Stimulated activated CD8-positive, alpha-beta memory T cell treated with anti-CD3 and anti-CD28 coated beads, Interleukin-15, amount 100 ng/mL, for 1 hour (primary cell): ENCODE data around the gene TRERF1.

Source experiments
- DNase-seq: peaks from one replicate; pipeline ENCODE4 v3.0.0-alpha.2; 2020; ENCODE audit warnings: low read depth

Gene TRERF1

DNA sequence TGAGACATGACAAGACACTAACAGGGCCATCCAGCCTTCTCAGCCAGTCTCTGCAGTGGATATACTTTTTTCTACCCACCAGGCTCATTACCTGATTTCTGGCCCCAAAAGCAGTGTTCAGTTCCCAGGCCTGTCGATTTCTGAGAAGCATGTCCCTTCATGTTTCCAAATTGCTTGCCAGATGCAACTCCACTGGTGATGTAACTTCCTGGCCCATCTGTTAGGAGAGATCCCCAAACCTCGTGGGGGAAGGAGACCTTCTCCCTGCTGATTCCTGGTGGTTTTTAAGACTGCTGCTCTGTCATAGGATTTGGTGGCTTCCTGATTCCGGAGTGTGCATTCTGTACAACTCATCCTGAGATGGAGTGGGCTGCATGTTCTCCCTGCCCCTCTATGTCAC lies 202.4 kb downstream of the TRERF1 start:
- no peak for DNase-seq

DNA sequence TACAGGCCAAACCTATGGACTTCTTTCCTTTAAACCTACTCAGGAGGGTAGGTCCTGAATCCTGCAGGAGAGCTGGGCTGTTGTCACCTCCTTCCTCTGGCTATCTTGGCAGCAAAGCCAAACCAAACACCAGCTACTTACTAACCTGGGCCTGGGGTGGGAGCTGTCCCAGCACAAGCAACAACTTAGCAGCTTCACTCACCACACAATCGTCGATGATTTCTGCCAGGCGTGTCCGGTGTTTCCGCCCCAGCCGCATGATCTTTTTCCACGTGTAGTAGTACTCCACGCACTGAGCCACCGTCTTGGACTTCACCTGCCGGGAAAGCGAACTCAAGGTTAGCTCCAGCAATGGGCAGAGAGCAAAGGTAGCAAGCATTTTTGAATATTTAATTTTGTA lies 208.7 kb downstream of the TRERF1 start:
- DNase-seq, result no peak

DNA sequence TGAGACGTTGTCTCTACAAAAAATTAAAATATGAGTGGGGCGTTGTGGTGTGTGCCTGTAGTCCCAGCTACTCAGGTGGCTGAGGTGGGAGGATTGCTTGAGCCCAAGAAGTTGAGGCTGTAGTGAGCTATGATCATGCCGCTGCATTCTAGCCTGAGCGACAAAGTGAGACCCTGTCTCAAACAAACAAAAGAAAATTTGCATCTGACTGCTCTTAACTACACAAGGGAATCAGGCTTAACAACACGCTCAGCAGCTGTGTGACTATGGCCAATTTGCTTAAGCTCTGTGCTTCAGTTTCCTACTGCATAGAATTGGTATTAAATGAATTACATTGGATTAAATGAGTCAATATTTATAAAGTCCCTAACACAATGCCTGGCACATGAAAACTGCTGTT lies 209.8 kb downstream of the TRERF1 start:
- no peak for DNase-seq

DNA sequence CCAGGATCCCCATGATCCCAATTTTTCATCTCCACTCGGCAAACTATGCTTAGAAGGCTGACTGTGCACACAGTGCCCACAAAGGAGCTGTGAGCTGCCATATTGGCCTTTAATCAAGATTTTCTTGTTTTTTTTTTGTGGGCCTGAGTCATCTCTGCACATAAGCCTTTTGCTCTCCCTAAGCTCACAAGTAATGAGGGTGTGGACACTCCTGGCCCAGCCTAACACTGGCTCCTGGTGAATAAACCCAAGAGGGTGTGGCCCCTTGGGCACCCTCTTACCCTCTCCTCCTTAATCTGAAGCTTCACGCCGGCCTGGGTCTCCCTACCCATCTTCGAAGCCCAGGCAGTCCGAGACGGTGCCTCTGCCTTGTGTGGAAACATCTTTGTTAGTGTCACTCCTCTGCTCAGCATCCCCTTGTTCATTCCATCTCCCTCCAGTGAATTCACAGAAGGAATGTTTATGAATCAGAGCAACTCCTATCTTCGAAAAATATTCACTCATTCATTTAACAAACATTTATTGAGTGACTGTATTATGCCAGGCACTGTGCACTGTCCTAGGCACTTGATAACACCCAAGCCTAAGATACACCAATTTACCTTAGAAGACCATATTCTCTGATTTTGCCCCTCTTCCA lies 211.9 kb downstream of the TRERF1 start:
- DNase-seq, result no peak

DNA sequence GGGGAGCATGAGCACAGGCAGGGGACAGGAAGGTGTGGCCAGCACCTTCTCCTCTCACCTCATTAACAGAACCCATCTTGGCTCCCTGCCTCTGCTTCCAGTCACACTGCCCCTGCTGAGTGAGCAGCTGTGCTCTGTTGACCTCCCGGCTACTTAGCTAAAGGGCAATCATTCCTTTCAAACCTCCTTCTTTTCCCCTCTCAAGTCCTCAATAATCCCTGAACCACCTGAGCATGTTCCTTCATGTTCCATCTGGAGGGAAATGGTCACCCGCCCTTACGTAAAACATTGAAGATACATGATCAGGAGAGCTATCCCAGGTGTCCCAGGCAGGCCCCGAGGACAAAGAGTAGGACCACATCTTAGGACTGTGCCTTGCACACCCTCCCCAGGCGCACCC lies 212.4 kb downstream of the TRERF1 start:
- no peak for DNase-seq

DNA sequence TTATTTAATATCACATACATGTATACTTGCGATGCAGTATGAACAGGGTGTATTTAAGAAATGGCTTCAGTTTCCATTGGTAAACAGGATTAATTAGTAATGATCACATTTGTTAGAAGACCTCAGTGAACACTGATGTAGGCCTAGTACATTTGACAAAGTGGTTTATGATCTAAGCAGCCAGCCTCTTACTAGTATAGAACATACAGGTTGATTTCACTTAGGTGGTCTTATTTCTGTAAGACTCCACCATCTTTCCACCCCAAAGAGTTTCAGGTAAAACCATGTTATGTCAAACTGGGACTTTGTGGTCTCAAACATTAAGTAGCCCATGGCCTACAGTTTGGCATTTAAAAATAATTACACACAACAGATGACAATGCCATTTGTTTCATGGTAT lies 213.9 kb downstream of the TRERF1 start:
- DNase-seq, result no peak

DNA sequence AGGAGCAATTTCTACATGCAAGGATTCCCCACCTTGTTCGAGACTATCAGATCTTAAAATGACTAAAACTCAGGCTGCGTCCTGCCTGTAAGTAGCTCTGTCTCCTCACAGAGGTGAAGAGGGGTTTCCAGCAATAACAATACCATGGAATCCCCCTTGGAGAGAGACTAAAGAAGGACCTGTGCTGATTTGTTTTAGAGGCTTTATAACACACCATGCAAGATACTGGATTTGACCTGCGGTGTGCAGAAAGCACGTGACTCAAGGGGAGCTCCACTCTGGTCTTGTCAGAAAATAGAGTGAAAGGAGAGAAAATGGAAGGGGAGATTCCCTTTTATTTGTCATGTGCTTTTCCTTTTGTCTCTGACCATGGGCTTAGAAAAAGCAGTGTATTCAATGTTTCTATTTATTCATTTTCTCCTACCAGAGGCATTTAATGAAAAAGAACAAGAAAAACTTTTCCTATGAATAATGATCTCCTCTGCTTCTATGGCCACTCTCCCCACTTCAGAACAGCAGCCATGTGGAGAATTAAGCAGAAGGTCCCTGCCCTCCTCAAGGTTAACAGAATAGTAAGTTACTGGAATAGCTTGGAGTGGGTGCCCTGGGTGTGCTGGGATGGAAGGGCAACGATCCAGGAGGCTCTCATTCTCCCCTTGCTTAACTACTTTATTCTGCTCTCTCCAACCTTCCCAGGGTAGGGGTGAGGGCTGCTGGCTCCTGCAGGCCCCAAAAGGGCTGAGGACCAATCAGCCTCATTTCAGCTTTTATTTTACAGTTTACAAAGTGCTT lies 214.8 kb downstream of the TRERF1 start:
- DNase-seq, result no peak

DNA sequence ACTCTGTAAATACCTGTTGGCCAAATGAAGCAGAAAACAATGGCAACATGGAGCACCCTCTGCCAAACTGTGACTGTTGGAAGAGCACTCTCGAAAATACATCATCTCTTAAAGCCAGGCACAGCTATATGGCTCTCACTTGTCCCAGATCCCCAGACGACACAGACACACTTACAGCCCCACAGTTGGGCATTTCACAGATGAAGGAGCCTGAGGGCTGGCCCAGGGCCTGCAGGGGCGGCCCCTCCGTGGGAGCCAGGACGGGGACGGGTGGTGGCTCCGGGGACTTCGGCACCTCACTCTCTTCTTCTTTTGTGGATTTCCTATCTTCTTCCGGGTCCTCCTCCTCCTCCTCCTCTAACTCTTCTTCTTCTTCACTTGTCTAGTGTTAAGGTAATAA lies 215.7 kb downstream of the TRERF1 start:
- no peak for DNase-seq

DNA sequence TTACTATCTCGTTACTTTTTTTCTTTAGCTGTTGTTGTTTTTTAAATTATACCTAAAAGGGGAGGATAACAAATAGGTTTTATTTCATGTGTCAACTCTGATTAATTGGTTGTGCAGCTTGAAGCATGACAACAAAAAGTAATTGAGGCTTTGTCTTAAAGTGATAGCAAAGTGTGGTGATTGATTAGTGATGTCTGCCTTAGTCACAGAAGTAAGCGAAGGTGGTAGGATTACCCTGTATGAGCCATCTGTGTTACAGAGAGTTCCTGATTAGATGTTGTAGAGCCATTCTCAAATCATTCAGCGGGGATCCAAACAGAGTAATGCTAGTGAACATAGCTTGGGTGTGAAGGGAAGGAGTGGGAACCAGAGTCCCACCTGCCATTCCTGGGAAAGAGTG lies 219.7 kb downstream of the TRERF1 start:
- DNase-seq, result no peak

DNA sequence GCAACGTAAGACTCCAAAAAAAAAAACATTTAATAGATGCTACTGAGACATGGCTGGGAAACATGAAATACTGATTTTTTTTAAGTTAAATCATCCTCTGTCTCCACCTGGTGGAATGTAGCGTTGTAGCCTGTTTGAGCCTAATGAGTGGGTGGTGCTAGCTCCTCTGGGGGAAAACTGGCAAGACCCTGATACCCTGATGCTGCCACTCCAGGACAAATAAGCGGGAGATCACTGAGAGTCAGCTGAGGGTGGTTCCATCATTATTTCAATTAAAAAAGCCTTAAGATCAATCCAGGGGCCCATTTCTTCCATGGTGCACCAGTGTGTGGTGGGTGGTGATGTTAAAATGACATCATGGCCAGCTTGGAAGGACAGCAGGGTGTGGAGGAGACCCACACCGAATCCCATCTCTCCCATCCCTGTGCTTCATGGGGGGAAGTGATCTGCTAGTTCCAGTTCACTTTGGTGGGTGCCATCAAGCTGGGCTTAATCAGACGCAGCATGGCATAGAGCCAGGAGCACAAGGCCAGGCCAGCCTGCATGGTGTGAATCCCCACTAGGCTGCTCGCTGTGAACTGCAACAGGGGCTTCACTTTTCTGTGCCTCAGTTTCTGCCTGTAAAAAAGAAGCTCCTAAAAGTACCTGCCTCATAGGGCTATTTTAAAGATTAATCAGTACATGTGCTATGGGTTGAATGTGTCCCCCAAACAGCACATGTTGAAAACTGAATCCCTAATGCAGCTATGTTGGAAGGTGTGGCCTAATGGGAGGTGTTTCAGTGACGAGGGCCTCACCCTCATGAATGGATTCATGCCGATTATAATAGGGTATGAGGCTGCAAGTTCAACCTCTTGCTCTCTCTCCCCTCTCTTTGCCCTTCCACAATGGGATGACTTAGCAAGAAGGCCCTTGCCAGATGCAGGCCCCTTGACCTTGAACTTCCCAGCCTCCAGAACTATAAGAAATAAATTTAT lies 221.1 kb downstream of the TRERF1 start:
- DNase-seq, result no peak

DNA sequence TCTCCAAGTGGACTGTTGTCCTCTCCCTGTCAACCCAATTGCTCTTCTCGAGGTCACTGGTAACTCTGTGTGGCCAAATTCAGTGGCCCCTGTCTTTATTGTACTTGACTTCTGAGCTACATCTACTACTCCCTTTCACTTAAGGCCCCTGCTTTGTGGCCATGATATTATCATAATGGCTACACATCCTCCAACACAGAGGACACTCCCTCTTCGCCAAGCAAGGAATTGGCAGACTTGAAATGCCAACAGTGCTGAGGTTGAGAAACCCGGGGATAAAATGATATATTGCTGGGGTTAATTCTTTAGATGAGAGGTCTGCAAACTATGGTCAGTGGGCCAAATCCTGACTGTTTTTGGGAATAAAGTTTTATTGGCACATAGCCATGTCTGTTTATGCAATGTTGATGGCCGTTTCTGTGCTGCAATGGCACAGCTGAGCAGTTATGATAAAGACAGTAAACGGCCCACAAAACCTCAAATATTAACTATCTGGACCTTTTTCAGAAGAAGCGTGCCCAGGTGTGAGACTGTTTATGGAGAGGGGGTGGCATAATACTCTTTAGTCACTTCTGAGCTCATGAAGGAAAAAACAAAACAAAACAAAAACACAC lies 222.1 kb downstream of the TRERF1 start:
- DNase-seq, result no peak

DNA sequence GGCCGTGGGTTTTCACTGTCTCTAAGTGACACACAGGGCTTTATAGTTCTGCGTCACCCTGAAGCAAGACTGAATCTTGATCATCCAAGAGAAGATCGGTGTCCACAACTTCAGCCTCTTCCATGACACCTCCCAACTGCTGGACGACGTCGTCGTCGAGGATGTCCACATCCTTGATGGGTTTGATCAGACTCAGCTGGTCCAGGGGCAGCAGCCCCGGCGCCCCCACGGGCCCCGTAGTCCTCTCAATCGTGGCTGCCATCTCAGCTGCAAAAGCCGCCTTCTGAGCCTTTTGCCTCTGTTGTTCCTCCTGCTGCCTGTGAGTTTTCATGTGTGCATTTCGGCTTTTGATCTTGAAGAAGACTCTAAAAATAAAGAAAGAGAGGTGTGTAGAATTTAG lies 223.4 kb downstream of the TRERF1 start:
- no peak for DNase-seq

DNA sequence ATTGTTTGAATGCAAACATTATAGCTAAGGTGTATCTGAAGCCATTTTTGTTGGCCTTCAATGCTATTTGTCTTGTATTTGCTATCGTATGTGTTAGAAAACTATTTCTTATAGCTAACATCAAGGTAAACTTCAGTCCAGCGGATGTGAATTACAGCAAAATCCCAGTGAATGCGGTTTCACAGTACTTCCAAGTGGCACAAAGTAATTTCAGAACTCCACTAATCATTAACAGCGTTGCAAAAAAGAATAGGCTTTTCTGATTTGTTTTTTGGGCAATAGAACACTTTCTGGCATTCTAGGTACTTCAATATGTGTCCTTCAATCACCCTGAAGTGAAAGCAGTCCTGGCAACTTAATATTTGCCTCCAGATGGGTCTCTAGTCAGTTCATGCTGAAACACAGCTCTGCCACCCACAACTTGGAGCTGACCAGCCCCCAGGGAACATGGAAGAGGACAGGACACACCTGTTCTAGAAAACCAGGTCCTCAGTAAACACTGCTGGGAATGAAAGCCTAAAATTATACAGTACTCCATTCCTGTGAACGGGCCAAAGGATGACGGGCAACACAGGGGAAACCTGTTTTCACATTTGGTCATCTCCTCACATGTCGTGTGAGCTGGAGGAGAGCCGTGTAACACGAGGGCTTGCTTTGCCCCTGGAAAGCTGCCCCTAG lies 224.4 kb downstream of the TRERF1 start:
- no peak for DNase-seq

DNA sequence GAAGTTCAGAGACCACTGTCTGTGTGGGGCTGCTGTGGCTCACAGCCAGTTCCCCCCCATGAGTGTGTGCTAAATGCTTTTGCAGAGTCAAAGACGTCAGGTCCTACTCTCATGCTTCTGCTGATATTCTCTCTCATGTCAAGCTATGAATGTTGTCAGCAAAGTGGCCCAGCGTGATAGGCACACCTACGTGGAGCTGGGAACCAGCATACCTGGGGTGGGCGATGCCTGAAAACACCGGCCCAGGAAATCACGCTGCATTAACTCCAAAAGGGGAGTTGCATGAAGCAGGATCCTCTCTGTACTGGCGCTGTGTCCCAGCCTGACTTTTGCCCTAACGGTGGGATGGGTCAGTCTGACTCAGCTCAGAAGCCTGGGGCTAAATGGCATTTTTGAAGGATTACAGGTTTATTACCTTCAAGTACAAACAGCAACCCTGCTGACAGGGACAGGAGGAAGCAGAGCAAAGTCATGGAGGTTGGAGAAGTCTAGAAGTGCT lies 225.0 kb downstream of the TRERF1 start:
- DNase-seq, result no peak

DNA sequence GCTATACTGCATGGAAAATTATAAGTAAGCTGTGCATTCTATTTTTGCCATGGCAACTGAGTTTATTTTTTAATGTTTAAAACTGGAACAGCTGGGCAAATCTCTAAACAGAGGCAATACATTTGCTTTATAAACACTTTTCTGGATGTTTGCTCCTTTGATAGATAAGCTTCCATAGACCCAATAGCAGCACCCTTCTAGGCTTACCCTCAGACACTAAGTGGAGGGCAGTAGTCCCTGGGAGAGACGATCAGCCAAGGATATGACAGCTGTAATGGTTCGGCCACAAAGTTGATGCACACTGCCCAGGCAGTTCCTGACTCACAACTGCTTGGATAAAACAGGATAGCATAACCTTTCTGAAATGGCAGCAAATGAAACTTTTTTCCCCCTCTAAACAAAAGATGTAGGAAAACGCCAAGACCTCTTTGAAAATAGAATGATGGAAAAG lies 225.5 kb downstream of the TRERF1 start:
- DNase-seq, result no peak

DNA sequence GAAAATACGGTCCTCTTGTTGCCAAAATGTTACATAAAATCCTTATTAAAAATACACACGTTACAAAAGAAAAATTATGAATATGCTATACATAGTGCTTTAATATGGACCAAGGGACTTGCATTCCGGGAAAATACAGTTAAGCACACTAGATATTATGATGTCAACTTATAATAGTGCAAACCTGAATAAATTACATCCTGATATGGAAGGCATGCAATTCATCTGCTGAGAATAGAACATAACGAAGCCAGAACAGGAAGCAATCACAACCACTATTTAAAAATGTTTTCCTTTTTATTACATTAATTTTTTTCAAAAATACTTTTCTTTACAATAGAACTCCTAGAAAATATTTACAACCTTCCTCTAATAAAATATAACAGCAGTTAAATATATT lies 226.3 kb downstream of the TRERF1 start:
- no peak for DNase-seq

DNA sequence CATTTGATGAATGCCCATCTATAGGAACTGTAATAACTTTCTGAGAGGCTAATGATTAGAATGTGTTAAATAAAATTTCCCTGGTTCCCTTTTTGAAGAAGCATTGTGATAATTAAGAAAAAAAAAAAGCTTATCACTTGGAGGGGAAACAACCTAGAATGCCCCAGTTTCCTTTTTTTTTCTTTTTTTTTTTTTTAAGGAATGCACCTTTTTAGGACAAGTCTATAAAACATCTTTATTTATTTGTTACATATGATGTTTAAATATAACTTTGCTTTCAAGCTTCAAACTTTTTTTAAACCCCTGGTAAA lies 226.7 kb downstream of the TRERF1 start:
- no peak for DNase-seq

DNA sequence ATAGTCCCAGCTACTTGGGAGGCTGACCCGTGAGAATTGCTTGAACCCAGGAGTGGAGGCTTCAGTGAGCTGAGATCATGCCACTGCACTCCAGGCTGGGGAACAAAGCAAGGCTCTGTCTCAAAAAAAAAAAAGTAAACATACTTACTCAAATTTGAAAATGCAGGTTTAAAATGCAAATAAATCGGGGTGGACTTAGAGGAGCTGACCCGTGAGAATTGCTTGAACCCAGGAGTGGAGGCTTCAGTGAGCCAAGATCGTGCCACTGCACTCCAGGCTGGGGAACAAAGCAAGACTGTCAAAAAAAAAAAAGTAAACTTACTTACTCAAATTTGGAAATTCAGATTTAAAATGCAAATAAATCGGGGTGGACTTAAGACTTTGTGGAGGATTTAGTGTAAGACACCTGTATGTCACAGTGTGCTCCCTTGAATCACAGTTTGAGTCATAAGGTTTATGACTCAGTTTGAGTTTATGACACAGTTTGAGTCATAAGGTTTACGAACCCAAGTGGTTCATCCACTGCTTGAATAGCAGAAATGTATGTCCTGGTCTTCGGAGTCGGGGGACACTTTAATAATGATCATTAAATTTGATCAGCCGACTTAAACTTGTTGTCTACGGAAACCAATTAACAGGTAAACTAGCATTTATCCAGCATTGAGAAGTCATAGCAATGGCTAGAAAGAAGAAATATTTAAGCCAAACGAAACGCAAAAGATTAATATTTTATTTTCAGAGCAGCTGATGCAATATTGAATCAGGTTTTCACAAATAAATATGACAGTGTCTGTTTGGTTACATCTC lies 227.3 kb downstream of the TRERF1 start:
- DNase-seq, result no peak

DNA sequence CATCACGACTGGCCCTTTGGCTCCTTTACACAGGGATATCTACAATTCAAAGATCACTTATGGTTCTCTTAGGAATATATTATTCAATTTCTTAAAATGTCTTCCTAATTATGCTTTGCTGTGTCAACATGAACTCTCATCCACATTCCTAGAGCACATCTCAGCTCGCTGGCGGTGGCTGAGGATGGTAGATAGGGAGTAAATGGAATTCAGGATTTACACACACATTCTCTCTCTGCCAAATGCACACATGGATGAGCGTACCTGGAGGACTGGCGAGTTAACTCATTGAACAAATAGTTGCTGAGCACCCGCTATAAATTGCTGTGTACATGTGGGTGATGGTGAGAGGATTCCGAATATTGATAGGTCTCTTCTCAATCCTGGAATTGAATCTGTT lies 229.3 kb downstream of the TRERF1 start:
- DNase-seq, result no peak

DNA sequence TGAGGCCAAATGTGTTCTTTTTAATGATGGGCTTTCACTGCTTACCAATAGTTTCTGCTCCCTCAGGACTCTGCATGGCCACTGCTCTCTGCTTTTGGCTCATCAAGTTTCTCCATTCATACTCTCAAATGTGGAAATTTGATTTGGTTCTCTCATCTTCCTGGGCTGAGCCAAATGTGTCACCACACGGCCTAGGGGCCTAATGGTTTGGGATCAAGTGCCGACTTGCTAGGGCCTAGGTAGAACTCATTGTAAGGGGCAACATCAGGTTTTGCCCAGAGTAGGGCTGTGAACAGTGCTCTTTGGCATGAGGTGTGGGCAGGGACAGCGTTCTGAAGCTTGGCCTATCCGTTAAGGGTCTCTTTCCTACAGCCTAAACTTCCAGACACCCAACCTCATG lies 230.2 kb downstream of the TRERF1 start:
- DNase-seq, result no peak

DNA sequence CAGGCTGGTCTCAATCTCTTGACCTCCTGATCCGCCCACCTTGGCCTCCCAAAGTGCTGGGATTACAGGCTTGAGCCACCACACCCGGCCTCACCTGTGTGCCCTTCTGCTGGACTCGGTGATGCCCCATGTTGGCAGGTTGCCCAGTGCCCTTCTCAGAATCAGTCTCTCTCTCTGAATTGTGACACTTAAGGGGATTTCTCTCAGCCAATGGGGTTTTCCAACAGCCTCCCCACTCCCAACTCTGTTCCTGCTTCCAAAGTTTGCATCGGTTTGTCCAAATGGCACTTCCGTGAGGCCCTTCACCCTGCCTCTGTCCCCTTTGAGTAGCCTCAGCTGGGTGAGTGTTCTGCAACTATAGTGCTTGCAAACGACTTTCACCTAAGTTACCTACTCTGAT lies 230.9 kb downstream of the TRERF1 start:
- no peak for DNase-seq
